Skeletal muscle satellite cell (primary cell): ENCODE data around the gene RIPK1.
"Not testable (repeated sequence)": the region's sequence is repeated elsewhere in the genome, so short reads cannot be mapped to it uniquely, and the experiment has no call there.

Experiments
- H3K27me3 ChIP-seq: 2 replicates; pipeline ENCODE4 v1.7.0; 2013; ENCODE audit warnings: low read length; ENCODE audit not compliant: control insufficient read depth, insufficient read depth
- H3K36me3 ChIP-seq: 2 replicates; pipeline ENCODE4 v1.7.0; 2013; ENCODE audit warnings: mild to moderate bottlenecking, control low read depth, low read length; ENCODE audit not compliant: insufficient read depth
- H3K4me1 ChIP-seq: 2 replicates; pipeline ENCODE4 v1.7.0; 2013; ENCODE audit warnings: low read length; ENCODE audit not compliant: control insufficient read depth, insufficient read depth
- H3K4me2 ChIP-seq: 2 replicates; pipeline ENCODE4 v1.7.0; 2013; ENCODE audit warnings: mild to moderate bottlenecking, low read length
- H3K4me3 ChIP-seq: 2 replicates; pipeline ENCODE4 v1.7.0; 2013; ENCODE audit warnings: low read length
- H3K9ac ChIP-seq: 2 replicates; pipeline ENCODE4 v1.7.0; 2013; ENCODE audit warnings: mild to moderate bottlenecking, low read depth, low read length, moderate library complexity
- H3K9me3 ChIP-seq: replicated peaks from 2 replicates; pipeline ENCODE4 v1.7.0; 2013; ENCODE audit warnings: mild to moderate bottlenecking, control low read depth, low read length

RIPK1 gene

DNA sequence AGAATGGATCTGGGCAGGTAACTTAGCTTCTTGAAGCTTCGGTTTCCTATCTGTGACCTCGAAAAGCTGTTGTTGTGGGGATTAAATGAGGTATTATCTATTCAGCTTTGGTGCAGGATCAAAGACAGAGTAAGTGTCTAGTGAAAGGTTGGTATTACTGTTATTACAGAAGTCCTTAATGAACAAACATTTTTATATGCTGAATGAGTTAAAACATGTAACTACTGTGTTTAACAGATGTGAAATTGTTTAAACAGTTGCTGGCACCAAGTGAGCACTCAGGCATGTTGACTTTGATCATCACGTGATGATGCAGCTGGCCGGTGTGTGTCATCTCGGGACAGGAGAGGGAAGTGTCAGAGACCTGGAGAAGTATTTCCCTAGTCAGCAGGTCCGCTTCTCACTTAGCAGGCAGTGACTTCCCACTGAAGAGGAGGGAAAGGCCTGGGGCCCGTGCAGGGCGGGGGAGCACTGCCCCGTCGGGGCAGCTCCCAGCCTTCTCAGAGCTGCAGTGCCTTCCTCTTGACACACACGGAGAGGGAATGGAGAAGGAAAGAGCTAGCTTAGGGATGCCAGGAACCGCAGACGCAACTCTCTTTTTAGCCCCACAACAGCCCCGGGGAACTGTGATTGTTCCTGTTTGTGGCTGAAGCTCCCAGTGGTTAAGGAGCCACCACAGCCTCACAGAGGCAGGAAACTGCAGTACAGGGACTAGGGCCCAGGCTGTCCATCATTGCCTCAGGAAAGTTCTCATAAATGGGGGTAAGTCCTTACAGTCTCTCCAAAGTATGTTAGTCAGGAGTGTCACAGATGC is 71.0 kb downstream of the RIPK1 start:
- H3K4me2 ChIP-seq: peak overlapping the region; percentile 61
- H3K27me3 ChIP-seq: no peaks in the 10 kb centered on the region
- peak overlapping the region; percentile 43 for H3K9ac ChIP-seq
- H3K4me1 ChIP-seq: peaks cover 36% of the 10 kb centered on the region
- H3K9me3 ChIP-seq: no peaks in the 10 kb centered on the region
- peaks cover 22% of the 10 kb centered on the region for H3K36me3 ChIP-seq
- H3K4me3 ChIP-seq: peak overlapping the region; percentile 39

DNA sequence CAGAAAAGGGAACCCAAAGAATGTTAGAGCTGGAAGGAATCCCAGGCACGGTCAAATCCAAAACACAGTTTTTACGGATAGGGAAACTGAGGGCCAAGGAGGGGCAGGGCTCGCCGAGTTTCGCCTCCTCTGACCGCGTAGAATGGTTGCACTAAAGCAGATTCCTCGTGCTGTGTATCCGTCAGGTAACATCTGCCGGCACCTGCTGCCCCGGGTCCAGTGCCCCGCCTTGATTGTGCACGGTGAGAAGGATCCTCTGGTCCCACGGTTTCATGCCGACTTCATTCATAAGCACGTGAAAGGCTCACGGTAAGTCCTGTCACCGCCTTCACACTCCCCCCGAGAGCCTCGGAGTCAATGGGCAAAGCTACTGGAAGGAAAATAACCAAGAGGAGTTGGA is 71.9 kb downstream of the RIPK1 start:
- Histone ChIP-seq H3K27me3 (no peaks in the 10 kb centered on the region), H3K4me3 (no peak overlapping the region), H3K36me3 (peaks cover 22% of the 10 kb centered on the region), H3K4me2 (no peak overlapping the region), H3K9me3 (no peaks in the 10 kb centered on the region), H3K9ac (no peak overlapping the region), H3K4me1 (peaks cover 36% of the 10 kb centered on the region)

DNA sequence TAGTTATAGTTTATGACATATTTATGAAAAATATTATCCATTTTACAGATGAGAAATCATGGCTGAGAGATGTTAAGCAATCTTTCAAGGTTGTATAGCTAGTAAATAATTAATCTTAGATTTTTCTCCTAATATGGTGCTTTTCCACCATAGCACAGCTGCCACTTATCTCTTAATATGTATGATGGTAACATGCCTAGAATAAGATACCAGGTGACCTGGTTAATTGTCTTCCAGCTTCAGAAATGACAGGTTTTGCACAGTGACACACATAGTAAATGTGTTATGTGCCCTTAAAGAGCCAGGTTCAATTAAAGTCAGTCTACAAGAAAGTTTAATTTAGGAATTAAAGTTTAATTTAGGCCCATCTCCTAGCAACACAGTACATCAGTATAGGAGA is 74.2 kb downstream of the RIPK1 start:
- Histone ChIP-seq H3K4me1 (peaks cover 23% of the 10 kb centered on the region), H3K4me3 (no peak overlapping the region), H3K27me3 (no peaks in the 10 kb centered on the region), H3K4me2 (no peak overlapping the region), H3K9me3 (no peaks in the 10 kb centered on the region), H3K9ac (no peak overlapping the region), H3K36me3 (peaks cover 20% of the 10 kb centered on the region)

DNA sequence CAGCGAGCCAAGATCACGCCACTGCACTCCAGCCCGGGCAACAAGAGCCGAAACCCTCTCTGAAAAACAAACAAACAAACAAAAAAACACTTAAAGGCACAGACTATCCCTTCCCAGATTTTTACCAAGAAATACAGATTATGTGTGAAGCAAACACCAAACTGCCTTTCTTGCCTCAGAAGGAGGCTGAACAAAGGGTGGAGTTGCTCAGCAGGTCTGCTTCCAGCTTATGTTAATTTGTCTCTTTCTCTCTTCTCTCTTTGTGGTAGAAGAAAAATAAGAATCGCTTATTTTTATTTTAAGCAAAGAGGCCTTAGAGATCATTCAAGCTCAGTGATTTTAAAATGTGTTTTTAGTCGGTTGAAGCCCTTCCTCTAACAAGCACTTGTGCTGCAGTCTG is 74.9 kb downstream of the RIPK1 start:
- Histone ChIP-seq H3K4me2 (no peak overlapping the region), H3K4me1 (peaks cover 18% of the 10 kb centered on the region), H3K27me3 (no peaks in the 10 kb centered on the region), H3K9ac (no peak overlapping the region), H3K9me3 (no peaks in the 10 kb centered on the region), H3K4me3 (no peak overlapping the region), H3K36me3 (peaks cover 20% of the 10 kb centered on the region)

DNA sequence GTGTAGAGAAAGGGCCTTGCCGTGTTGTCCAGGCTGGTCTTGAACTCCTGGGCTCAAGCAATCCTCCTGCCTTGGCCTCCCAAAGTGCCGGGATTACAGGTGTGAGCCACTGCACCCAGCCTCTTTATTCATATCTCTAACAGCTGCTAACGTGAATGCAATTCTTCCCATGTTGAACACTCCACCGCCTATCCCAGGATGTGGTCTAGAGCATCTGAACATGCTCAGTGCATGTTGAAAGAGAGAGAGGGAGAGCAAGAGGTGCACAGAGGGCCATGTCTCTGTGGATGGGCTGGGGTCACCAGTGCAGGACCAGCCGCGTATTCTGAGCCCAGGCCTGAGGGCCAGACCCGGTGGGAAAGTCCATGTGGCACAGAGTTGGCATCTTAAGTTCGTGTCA is 76.3 kb downstream of the RIPK1 start:
- Histone ChIP-seq H3K27me3 (no peaks in the 10 kb centered on the region), H3K36me3 (peaks cover 23% of the 10 kb centered on the region), H3K9me3 (no peaks in the 10 kb centered on the region), H3K4me3 (no peak overlapping the region), H3K9ac (no peak overlapping the region), H3K4me1 (peaks cover 4% of the 10 kb centered on the region), H3K4me2 (no peak overlapping the region)

DNA sequence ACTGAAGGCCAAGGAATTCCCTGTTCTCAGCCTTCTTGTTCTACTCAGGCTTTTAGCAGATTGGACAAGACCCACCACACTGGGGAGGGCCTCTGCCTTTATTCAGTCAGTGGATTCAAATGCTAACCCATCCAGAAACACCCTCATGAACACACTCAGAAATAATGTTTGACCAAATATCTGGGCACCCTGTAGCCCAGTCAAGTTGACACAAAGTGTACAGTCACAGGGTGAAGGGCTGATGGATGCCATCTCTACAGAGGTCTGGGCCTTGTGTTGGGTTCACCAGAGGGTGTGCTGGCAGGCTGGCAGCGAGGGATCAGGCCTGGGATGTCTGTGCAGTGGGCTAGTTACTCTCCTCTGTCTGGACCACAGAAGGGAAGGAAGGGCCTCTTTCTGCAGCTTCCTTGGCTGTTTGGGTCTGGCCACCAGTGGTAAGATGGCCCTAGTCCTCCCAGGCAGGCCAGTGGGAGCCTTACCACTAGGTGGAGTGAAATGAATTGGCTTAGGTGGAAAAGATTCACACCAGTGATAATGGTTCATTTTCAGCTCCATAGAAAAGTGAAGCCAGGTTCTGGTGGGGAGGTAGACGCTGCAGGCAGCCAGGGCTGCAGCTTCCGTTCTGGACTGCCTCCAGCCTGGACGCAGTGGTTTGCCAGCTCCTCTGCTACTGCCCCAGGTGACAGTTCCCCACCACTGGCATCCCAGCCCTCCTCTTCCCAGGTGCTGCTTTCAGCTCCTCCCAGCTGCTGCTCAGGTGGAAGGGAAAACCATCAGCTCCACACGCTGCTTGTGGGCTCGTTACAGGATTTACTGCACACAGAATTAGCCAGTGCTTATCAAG is 79.8 kb downstream of the RIPK1 start:
- no peaks in the 10 kb centered on the region for H3K9me3 ChIP-seq
- peaks cover 23% of the 10 kb centered on the region for H3K36me3 ChIP-seq
- H3K4me3 ChIP-seq: no peak overlapping the region
- H3K9ac ChIP-seq: no peak overlapping the region
- H3K4me2 ChIP-seq: no peak overlapping the region
- H3K27me3 ChIP-seq: no peaks in the 10 kb centered on the region
- no peaks in the 10 kb centered on the region for H3K4me1 ChIP-seq

DNA sequence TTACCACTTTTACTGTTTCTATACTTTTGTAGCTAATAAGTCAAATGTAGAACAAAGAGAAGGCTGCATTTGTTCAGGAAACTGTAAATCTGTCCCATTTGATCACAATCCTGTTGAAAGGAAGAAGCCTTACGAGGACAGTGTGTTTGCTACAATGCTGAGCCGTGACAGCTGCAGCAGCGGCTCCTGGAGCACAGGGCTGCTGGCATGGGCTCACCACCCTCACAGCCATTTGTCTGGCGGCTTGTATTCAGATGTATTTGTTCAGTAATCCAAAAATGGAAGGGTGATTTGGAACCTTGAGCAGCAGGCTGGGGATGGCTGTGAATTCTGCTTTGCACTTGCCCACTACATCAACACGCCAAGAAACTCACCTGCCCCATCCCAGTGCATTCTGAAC is 83.4 kb downstream of the RIPK1 start:
- Histone ChIP-seq H3K9me3 (no peaks in the 10 kb centered on the region), H3K4me3 (no peak overlapping the region), H3K4me2 (no peak overlapping the region), H3K27me3 (no peaks in the 10 kb centered on the region), H3K36me3 (peaks cover 42% of the 10 kb centered on the region), H3K4me1 (peaks cover 5% of the 10 kb centered on the region), H3K9ac (no peak overlapping the region)

DNA sequence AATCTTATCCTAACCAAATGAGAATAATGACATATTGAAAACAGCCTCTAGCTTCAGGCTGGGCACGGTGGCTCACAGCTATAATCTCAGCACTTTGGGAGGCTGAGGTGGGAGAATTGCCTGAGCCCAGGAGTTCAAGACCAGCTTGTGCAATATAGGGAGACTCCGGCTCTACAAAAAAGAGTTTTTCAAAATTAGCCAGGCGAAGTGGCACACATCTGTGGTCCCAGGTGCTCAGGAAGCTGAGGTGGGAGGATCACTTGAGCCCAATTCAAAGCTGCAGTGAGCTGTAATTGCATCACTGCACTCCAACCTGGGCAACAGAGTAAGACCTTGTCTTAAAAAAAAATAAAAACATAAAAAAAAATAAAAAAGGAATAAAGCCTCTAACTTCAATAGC is 84.4 kb downstream of the RIPK1 start:
- Histone ChIP-seq H3K4me2 (no peak overlapping the region), H3K9ac (no peak overlapping the region), H3K4me1 (peaks cover 5% of the 10 kb centered on the region), H3K4me3 (no peak overlapping the region), H3K36me3 (peaks cover 36% of the 10 kb centered on the region), H3K9me3 (no peaks in the 10 kb centered on the region), H3K27me3 (no peaks in the 10 kb centered on the region)

DNA sequence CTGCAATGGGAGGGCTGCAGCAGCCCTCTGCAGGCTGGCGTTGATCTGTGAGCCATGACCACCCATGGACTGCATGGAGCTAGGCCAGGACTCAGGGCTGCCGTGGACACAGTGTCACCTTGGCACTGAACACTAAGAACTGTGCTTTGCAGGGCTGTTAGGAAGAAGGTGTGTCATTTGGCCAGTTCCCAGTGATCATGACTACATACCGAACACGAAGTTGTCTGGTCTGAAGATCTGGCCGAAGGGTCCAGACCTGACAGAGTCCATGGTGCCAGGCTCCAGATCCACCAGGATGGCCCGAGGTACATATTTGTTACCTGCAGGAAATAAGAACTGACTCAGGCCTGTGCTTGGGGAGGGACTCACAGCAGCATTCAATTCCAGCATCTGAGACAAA is 87.1 kb downstream of the RIPK1 start:
- H3K27me3 ChIP-seq, H3K4me1 ChIP-seq, H3K4me3 ChIP-seq, H3K9ac ChIP-seq, H3K9me3 ChIP-seq: not testable (repeated sequence)
- Histone ChIP-seq H3K4me2 (peak overlapping the region; percentile 97), H3K36me3 (peaks cover 28% of the 10 kb centered on the region)

DNA sequence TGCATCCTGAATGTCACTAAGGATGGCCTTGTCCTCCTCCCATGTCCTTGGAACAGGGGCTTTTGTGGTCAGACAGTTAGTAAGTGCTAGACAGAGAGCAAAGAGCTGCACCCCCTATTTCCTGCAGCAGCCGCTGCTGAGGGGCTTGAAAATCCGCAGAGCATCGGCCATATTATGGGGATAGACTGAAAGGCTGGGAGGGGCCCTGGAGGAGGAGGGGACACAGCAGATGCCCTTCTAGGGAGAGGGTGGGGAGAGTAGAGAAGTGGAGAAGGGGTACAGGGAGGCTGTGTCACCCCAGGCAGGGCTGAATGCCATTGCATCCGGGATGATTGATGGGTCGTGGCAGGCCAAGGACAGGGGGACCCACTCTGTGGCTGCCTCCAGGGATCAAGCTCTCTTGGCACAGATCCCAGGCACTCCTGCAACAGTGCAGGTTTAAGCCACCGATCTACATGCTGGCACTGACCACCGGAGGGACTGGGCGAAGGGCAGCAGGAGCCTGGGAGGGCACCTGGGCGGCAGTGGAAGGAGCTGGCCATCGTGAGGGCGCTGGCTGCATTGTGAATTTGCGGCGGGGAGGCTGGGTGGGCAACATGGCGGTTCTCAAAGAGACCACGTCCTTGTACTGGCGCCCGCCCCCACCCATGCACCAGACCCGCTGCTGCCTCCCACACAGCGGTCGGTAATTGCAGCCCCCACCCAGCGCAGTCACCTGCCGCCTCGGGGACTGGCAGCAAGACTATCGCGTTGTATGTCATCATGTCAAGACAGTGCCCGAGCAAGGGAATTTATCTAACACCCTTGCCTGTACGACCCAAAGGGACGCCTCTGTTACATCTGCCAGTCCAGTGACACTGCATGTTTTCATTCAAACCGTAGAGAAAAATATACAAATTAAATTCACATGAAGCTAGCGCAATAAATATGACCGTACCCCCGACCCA is 88.2 kb downstream of the RIPK1 start:
- not testable (repeated sequence) for H3K4me1 ChIP-seq, H3K27me3 ChIP-seq, H3K9me3 ChIP-seq
- H3K9ac ChIP-seq: peak overlapping the region; percentile 99
- peak overlapping the region; percentile 97 for H3K4me2 ChIP-seq
- H3K36me3 ChIP-seq: peaks cover 28% of the 10 kb centered on the region
- peak overlapping the region; percentile 99 for H3K4me3 ChIP-seq
